ENCODE measurements around the gene ZFAND6. TPM values are rescaled to one million over a fixed set of nuclear protein-coding genes. Genes with fewer than 3 reads are reported as not detected.

Gene ZFAND6
- total and polyA plus RNA-seq, 7 experiments from 2014 or later = 51.0 to 113 (median 79.8) TPM

DNA sequence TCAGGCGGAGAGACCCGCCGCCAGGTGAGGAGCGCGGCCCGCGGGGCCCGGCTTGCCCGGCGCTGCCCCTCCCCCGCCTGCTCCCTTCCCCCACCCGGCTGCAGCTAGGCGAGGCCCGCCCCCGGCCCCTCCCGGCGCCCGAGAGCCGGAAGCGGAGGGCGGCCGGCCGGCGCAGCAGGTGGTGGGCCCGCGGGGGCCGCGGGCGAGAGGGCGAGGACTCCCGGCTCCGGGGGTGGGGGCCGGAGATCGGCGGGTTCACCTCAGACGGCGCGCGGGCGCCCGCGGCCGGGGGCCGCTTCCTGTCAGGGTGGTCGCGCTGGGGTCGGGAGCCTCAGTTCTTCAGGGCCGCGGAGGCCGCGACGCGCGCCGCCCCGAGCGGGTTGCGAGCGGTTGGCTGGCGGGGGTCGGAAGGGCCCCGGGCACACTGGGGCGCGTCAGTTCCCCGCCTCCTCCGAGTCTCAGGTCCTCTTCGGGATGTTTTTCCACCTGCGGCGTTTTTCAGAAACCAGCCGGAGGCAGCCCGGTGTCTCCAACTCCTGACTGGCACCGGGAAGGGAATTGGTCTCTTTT, 395 bp downstream of the ZFAND6 start:
- H3K4me1 Mint-ChIP-seq = peaks cover 15 to 42% (median 35%) of the 10 kb centered on the region in 7 donors
- peak; percentile 75 for ATAC-seq
- peak in 7 of 9 donors; percentile 42 to 86 (median 57) for DNase-seq

DNA sequence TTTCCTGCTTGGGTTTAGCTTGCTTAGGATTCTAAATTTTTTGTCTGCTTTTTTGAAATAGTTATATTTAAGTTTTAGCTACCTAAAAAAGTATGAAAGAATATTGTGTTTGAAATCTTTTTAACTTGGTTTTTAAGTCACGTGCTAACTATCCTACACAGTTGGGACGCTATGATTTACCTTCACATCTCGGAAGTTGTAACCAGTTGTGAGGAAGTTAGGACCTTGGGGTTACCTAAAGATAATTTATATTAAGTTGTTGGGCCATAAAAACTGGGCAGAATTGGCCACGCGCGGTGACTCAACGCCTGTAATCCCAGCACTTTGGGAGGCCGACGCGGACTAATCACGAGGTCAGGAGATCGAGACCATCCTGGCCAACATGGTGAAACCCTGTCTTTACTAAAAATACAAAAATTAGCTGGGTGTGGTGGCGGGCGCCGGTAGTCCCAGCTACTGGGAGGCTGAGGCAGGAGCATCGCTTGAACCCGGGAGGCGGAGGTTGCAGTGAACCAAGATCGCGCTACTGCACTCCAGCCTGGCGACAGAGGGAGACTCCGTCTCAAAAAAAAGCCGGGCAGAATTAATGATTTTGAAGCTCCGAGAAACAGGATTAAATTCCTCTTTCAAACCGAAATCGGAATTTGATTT, 1.0 kb downstream of the ZFAND6 start:
- intact Hi-C loops (cut with micrococcal nuclease) = loop anchor here in 1 of 2 donors (1.0 kb wide), 1 partner anchor 113 kb away; no protein-coding TSS in a partner anchor
- no peak for ATAC-seq
- Histone ChIP-seq H3K27me3 (ENCODE audit: control insufficient read depth in 2 of 2, insufficient read depth in 2 of 2, low read length in 2 of 2) (no peaks in the 10 kb centered on the region), H3K27ac (ENCODE audit: low read depth, low read length) (peak overlapping the region; percentile 83), H3K4me3 (ENCODE audit: low read length) (peak overlapping the region; percentile 92), H3K9me3 (ENCODE audit: control insufficient read depth in 2 of 3, low read length in 3 of 3) (no peaks in the 10 kb centered on the region), H3K36me3 (ENCODE audit: control insufficient read depth in 2 of 3, insufficient read depth in 3 of 3, low read length in 3 of 3) (no peaks in the 10 kb centered on the region), H3K4me1 (ENCODE audit: control insufficient read depth in 2 of 2, insufficient read depth in 2 of 2, low read length in 2 of 2) (peaks cover 9 to 12% of the 10 kb centered on the region in 2 donors)
- ChIA-PET POLR2A (interaction anchor here (0.6 to 4.3 kb wide), 15 partner anchors 12 to 1235 kb away, joined by 3 to 40 read pairs (median 3); partner anchors contain the start of gene BCL2A1), CTCF (interaction anchor here (0.8 to 1.7 kb wide), 3 partner anchors 12 to 169 kb away, joined by 3 to 7 read pairs (median 4); no protein-coding TSS in a partner anchor)
- Mint-ChIP-seq H3K9me3 (no peaks in the 10 kb centered on the region), H3K4me1 (peaks cover 21 to 48% (median 40%) of the 10 kb centered on the region in 7 donors), H3K27me3 (no peaks in the 10 kb centered on the region), H3K4me3 (peak overlapping the region; percentile 82 to 97 (median 91)), H3K36me3 (no peaks in the 10 kb centered on the region), H3K27ac (peak overlapping the region; percentile 86 to 98 (median 93))
- DNase-seq = peak in 7 of 9 donors; percentile 2 to 34 (median 15)

More for the DNA sequence above, 395 bp downstream of the ZFAND6 start:
- H3K9me3 ChIP-seq (ENCODE audit: control insufficient read depth in 2 of 3, low read length in 3 of 3) = no peaks in the 10 kb centered on the region
- no peaks in the 10 kb centered on the region for H3K27me3 Mint-ChIP-seq
- peak overlapping the region; percentile 89 to 98 (median 94) for H3K27ac Mint-ChIP-seq
- H3K36me3 Mint-ChIP-seq = no peaks in the 10 kb centered on the region
- ChIA-PET POLR2A (interaction anchor here (0.6 to 4.3 kb wide), 18 partner anchors 13 to 1236 kb away, joined by 3 to 40 read pairs (median 4); partner anchors contain the start of genes BCL2A1 and MORF4L1), CTCF (interaction anchor here (0.8 to 1.7 kb wide), 3 partner anchors 12 to 168 kb away, joined by 3 to 7 read pairs (median 4); no protein-coding TSS in a partner anchor)
- peak overlapping the region; percentile 92 for H3K4me3 ChIP-seq (ENCODE audit: low read length)
- peaks cover 9 to 12% of the 10 kb centered on the region in 2 donors for H3K4me1 ChIP-seq (ENCODE audit: control insufficient read depth in 2 of 2, insufficient read depth in 2 of 2, low read length in 2 of 2)
- peak overlapping the region; percentile 89 to 97 (median 94) for H3K4me3 Mint-ChIP-seq
- H3K27ac ChIP-seq (ENCODE audit: low read depth, low read length) = peak overlapping the region; percentile 83
- no peaks in the 10 kb centered on the region for H3K36me3 ChIP-seq (ENCODE audit: control insufficient read depth in 2 of 3, insufficient read depth in 3 of 3, low read length in 3 of 3)
- intact Hi-C loops (cut with micrococcal nuclease) = loop anchor here (1.0 to 10.0 kb wide), 14 partner anchors 12 to 1987 kb away; partner anchors contain the start of genes FAH (in 2 of the 2), BCL2A1 (in 1 of the 2), MEX3B (in 1 of the 2) and MTHFS (in 1 of the 2)
- H3K9me3 Mint-ChIP-seq = no peaks in the 10 kb centered on the region
- H3K27me3 ChIP-seq (ENCODE audit: control insufficient read depth in 2 of 2, insufficient read depth in 2 of 2, low read length in 2 of 2) = no peaks in the 10 kb centered on the region

DNA sequence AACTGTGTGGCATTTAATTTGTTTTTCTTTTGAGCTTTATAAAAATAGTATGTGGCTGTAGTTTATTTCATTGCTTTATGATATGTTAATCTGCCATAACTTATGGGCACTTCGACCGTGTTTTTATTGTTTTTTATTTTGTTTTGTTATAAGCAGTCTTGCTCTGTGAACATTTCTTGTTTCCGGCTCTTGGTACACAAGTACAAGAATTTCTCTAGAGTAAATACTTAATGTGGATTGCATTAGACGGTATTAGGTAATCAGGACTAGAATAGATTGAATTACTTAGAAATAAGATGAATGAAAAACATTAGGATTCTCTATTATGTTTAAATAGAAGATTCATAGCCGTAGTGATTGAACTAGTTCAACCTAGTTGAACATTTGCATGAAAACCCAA, 2.1 kb downstream of the ZFAND6 start:
- peak overlapping the region; percentile 92 for H3K4me3 ChIP-seq (ENCODE audit: low read length)
- peaks cover 21 to 48% (median 40%) of the 10 kb centered on the region in 7 donors for H3K4me1 Mint-ChIP-seq
- H3K27me3 Mint-ChIP-seq = no peaks in the 10 kb centered on the region
- DNase-seq (no peak), ATAC-seq (no peak)
- no peak overlapping the region for H3K27ac ChIP-seq (ENCODE audit: low read depth, low read length)
- peaks cover 9 to 12% of the 10 kb centered on the region in 2 donors for H3K4me1 ChIP-seq (ENCODE audit: control insufficient read depth in 2 of 2, insufficient read depth in 2 of 2, low read length in 2 of 2)
- ChIA-PET CTCF (interaction anchor here (1.7 kb wide), 1 partner anchor 10 kb away, joined by 7 read pairs; no protein-coding TSS in a partner anchor), POLR2A (interaction anchor here (2.9 kb wide), 1 partner anchor 139 kb away, joined by 21 read pairs; no protein-coding TSS in a partner anchor)
- no peaks in the 10 kb centered on the region for H3K9me3 Mint-ChIP-seq
- H3K36me3 Mint-ChIP-seq = no peaks in the 10 kb centered on the region
- intact Hi-C loops (cut with micrococcal nuclease) = no loop called here
- no peaks in the 10 kb centered on the region for H3K36me3 ChIP-seq (ENCODE audit: control insufficient read depth in 2 of 3, insufficient read depth in 3 of 3, low read length in 3 of 3)
- peak overlapping the region in 7 of 9 donors; percentile 38 to 98 (median 89) for H3K27ac Mint-ChIP-seq
- no peaks in the 10 kb centered on the region for H3K9me3 ChIP-seq (ENCODE audit: control insufficient read depth in 2 of 3, low read length in 3 of 3)
- no peaks in the 10 kb centered on the region for H3K27me3 ChIP-seq (ENCODE audit: control insufficient read depth in 2 of 2, insufficient read depth in 2 of 2, low read length in 2 of 2)
- H3K4me3 Mint-ChIP-seq = peak overlapping the region; percentile 82 to 97 (median 91)

DNA sequence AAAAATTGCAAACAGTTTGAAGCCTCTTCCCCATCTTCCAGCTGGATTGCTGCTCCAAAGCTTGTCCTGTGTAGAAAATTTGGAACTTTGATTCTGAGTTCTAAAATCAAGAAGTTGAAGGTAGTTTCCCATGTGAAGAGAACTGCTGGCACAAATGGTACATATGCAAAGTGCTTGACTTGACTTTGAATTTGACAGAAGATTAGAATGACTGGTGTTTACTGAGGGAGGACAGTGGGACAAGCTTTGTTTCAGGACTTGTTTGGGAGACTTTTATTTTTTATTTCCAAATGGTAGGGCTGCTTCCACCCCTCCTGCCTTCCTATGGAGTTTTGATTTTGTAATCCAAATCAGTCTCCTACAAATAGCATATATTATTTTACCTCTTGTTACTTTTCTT, 7.4 kb downstream of the ZFAND6 start:
- Mint-ChIP-seq H3K36me3 (peaks cover 0 to 7% (median 6%) of the 10 kb centered on the region in 5 donors), H3K4me1 (peaks cover 34 to 74% (median 58%) of the 10 kb centered on the region in 7 donors), H3K4me3 (peak overlapping the region in 1 of 10 donors; percentile 23), H3K9me3 (no peaks in the 10 kb centered on the region), H3K27me3 (no peaks in the 10 kb centered on the region), H3K27ac (no peak overlapping the region)
- intact Hi-C loops (cut with micrococcal nuclease) = no loop called here
- CTCF ChIA-PET = interaction anchor here (1.2 kb wide), 1 partner anchor 8 kb away, joined by 3 read pairs; no protein-coding TSS in a partner anchor
- Histone ChIP-seq H3K4me3 (ENCODE audit: low read length) (no peak overlapping the region), H3K36me3 (ENCODE audit: control insufficient read depth in 2 of 3, insufficient read depth in 3 of 3, low read length in 3 of 3) (no peaks in the 10 kb centered on the region), H3K9me3 (ENCODE audit: control insufficient read depth in 2 of 3, low read length in 3 of 3) (no peaks in the 10 kb centered on the region), H3K27me3 (ENCODE audit: control insufficient read depth in 2 of 2, insufficient read depth in 2 of 2, low read length in 2 of 2) (no peaks in the 10 kb centered on the region), H3K4me1 (ENCODE audit: control insufficient read depth in 2 of 2, insufficient read depth in 2 of 2, low read length in 2 of 2) (peaks cover 5 to 9% of the 10 kb centered on the region in 2 donors), H3K27ac (ENCODE audit: low read depth, low read length) (no peak overlapping the region)
- ATAC-seq (no peak), DNase-seq (no peak)
- POLR2A ChIA-PET = interaction anchor here (0.6 kb wide), 3 partner anchors 26 to 154 kb away, joined by 3 to 4 read pairs (median 3); no protein-coding TSS in a partner anchor

DNA sequence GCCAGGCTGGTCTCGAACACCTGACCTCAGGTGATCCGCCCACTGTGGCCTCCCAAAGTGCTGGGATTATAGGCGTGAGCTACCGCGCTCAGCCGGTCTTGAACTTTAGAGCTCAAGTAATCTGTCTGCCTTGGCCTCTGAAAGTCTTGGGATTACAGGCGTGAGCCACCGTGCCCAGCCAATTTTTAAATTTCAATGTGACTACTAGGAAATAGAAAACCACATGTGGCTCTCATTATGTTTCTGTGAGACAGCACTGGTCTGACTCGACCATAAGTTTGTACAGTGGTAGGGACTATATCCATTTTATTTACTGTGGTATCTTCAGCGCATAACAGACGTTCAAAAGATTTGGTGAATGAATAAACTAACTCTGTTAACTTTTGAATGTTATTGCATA, 9.1 kb downstream of the ZFAND6 start:
- intact Hi-C loops (cut with micrococcal nuclease) = no loop called here
- peaks cover 31 to 76% (median 62%) of the 10 kb centered on the region in 7 donors for H3K4me1 Mint-ChIP-seq
- peaks cover 0 to 7% (median 6%) of the 10 kb centered on the region in 5 donors for H3K36me3 Mint-ChIP-seq

DNA sequence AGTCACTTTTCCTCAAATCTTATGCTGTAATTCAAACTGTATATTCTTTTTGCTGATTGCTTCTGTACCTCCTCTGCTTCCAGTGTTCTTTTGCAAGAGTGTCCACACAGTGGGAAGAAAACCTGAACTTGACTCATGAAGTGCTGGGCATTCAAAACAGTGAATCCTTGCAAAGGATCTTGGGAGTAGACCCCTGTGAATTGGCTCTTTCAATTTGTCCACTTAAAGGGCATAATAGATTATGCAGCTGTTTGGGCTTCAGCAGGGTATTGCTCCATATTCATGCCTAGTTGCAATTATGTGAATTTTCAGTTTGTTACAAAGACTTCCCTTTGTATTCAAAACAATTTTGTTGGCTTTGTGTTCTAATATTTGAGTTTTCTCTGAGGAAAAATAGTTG, 11.4 kb downstream of the ZFAND6 start:
- no peaks in the 10 kb centered on the region for H3K36me3 ChIP-seq (ENCODE audit: control insufficient read depth in 2 of 3, insufficient read depth in 3 of 3, low read length in 3 of 3)
- ATAC-seq (no peak), DNase-seq (no peak)
- H3K36me3 Mint-ChIP-seq = peaks cover 0 to 13% (median 7%) of the 10 kb centered on the region in 5 donors
- no peaks in the 10 kb centered on the region for H3K27me3 Mint-ChIP-seq
- H3K9me3 ChIP-seq (ENCODE audit: control insufficient read depth in 2 of 3, low read length in 3 of 3) = no peaks in the 10 kb centered on the region
- peak overlapping the region in 3 of 9 donors; percentile 17 to 21 (median 20) for H3K27ac Mint-ChIP-seq
- peak overlapping the region in 2 of 10 donors; percentile 2 to 22 for H3K4me3 Mint-ChIP-seq
- H3K4me1 Mint-ChIP-seq = peaks cover 36 to 82% (median 71%) of the 10 kb centered on the region in 7 donors
- H3K4me3 ChIP-seq (ENCODE audit: low read length) = no peak overlapping the region
- POLR2A ChIA-PET = interaction anchor here (0.7 to 5.8 kb wide), 2 partner anchors 12 to 144 kb away, joined by 3 to 40 read pairs; partner anchors contain the start of gene ZFAND6
- H3K27ac ChIP-seq (ENCODE audit: low read depth, low read length) = no peak overlapping the region
- no peaks in the 10 kb centered on the region for H3K27me3 ChIP-seq (ENCODE audit: control insufficient read depth in 2 of 2, insufficient read depth in 2 of 2, low read length in 2 of 2)
- CTCF ChIA-PET = no interaction called here
- H3K9me3 Mint-ChIP-seq = no peaks in the 10 kb centered on the region
- intact Hi-C loops (cut with micrococcal nuclease) = loop anchor here in 1 of 2 donors (5.0 kb wide), 1 partner anchor 759 kb away; the partner anchor contains the start of gene TMED3
- peaks cover 8 to 14% of the 10 kb centered on the region in 2 donors for H3K4me1 ChIP-seq (ENCODE audit: control insufficient read depth in 2 of 2, insufficient read depth in 2 of 2, low read length in 2 of 2)

More for the DNA sequence above, 9.1 kb downstream of the ZFAND6 start:
- Histone ChIP-seq H3K36me3 (ENCODE audit: control insufficient read depth in 2 of 3, insufficient read depth in 3 of 3, low read length in 3 of 3) (no peaks in the 10 kb centered on the region), H3K4me3 (ENCODE audit: low read length) (no peak overlapping the region), H3K27ac (ENCODE audit: low read depth, low read length) (no peak overlapping the region), H3K9me3 (ENCODE audit: control insufficient read depth in 2 of 3, low read length in 3 of 3) (no peaks in the 10 kb centered on the region), H3K4me1 (ENCODE audit: control insufficient read depth in 2 of 2, insufficient read depth in 2 of 2, low read length in 2 of 2) (peaks cover 8 to 10% of the 10 kb centered on the region in 2 donors), H3K27me3 (ENCODE audit: control insufficient read depth in 2 of 2, insufficient read depth in 2 of 2, low read length in 2 of 2) (no peaks in the 10 kb centered on the region)
- Mint-ChIP-seq H3K9me3 (no peaks in the 10 kb centered on the region), H3K27me3 (no peaks in the 10 kb centered on the region), H3K4me3 (no peak overlapping the region), H3K27ac (no peak overlapping the region)
- ChIA-PET POLR2A (interaction anchor here (0.5 to 0.6 kb wide), 2 partner anchors 15 to 27 kb away, joined by 3 read pairs; no protein-coding TSS in a partner anchor), CTCF (interaction anchor here (0.6 kb wide), 1 partner anchor 56 kb away, joined by 6 read pairs; no protein-coding TSS in a partner anchor)
- DNase-seq (no peak), ATAC-seq (no peak)

Measured in naive thymus-derived CD4-positive, alpha-beta T cell (primary cell).